ENCODE results near the gene VAT1. TPM values are rescaled to one million over a fixed set of nuclear protein-coding genes. Genes with fewer than 3 reads are reported as not detected.
"Not testable (repeated sequence)": the region's sequence is repeated elsewhere in the genome, so short reads cannot be mapped to it uniquely, and the experiment has no call there.

Gene VAT1
- total RNA-seq, 4 donors from 2014 or later = 203 to 246 (median 228) TPM

DNA sequence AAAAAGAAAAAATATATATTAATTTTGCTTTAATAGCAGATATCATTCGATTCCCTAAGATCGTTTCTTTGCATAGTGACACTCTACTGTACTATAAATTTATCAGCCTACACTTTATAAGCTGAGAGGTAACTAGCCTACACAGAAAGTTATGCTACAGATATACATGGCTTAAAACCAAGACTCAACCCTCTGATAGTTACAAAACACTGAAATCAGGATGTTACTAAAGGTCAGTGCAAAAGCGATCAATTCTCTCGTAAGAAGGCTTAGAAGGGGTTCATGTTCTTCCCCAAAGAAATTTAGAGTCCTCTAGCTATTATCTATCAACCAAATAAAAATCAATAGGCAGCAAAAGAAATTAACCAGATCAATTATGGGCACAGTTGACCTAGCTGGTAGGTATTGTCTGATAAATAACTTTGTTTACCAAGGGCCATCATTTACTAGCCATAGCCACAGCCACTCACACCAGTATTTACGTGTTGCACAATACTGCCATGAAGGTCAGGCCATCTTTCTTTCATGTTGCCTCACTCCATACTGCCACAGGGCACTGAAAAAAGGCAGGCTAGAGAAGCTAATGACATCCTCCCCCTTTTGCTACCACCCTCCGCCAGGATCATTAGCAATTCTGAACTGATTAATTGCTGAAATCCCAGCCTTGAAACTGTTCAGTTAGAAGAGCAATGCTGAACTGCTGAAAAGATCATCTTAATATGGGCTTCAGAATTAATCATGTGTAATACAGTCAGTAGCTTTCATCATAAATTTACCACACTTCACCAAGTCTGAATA, 46.6 kb upstream of the VAT1 start:
- Histone ChIP-seq H3K36me3 (peaks cover 0 to 10% (median 0%) of the 10 kb centered on the region in 3 donors), H3K9me3 (no peaks in the 10 kb centered on the region), H3K27ac (no peak overlapping the region), H3K4me1 (no peaks in the 10 kb centered on the region), H3K27me3 (no peaks in the 10 kb centered on the region), H3K4me3 (no peak overlapping the region)
- no peak for TF ChIP-seq POLR2A (IDR thresholded peaks at IDR 0.05)
- TF ChIP-seq EP300 (IDR thresholded peaks at IDR 0.05) = no peak
- WGBS, 2 donors = 84 to 93% methylated on average over 6 of the region's 6 CpGs
- DNase-seq (ENCODE audit: low spot score in 2 of 2) = no peak

DNA sequence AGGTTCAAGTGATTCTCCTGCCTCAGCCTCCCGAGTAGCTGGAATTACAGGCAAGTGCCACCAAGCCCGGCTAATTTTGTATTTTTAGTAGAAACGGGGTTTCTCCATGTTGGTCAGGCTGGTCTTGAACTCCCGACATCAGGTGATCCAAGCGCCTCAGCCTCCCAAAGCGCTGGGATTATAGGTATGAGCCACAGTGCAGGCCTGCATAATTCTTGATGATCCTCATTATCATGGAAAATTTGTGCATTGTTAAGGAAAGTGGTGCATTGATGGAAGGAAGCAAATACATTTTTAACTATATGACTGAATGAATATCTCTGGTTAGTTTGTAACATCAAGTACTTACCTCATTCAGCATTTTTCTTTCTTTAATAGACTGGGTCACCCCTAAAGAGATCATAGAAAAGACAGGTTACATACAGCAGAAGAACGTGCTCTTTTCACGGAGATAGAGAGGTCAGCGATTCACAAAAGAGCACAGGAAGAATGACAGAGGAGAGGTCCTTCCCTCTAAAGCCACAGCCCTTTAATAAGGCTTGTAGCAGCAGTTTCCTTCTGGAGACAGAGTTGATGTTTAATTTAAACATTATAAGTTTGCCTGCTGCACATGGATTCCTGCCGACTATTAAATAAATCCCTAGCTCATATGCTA, 40.9 kb upstream of the VAT1 start:
- H3K36me3 ChIP-seq = peaks cover 0 to 12% (median 0%) of the 10 kb centered on the region in 3 donors
- WGBS, 2 donors = 91 to 95% methylated on average over 10 of the region's 10 CpGs
- H3K27me3 ChIP-seq = no peaks in the 10 kb centered on the region
- no peak overlapping the region for H3K27ac ChIP-seq
- no peaks in the 10 kb centered on the region for H3K9me3 ChIP-seq
- no peaks in the 10 kb centered on the region for H3K4me1 ChIP-seq
- H3K4me3 ChIP-seq = no peak overlapping the region
- TF ChIP-seq POLR2A (IDR thresholded peaks at IDR 0.05) (no peak), EP300 (IDR thresholded peaks at IDR 0.05) (no peak)
- TF ChIP-seq, protein P1, sequence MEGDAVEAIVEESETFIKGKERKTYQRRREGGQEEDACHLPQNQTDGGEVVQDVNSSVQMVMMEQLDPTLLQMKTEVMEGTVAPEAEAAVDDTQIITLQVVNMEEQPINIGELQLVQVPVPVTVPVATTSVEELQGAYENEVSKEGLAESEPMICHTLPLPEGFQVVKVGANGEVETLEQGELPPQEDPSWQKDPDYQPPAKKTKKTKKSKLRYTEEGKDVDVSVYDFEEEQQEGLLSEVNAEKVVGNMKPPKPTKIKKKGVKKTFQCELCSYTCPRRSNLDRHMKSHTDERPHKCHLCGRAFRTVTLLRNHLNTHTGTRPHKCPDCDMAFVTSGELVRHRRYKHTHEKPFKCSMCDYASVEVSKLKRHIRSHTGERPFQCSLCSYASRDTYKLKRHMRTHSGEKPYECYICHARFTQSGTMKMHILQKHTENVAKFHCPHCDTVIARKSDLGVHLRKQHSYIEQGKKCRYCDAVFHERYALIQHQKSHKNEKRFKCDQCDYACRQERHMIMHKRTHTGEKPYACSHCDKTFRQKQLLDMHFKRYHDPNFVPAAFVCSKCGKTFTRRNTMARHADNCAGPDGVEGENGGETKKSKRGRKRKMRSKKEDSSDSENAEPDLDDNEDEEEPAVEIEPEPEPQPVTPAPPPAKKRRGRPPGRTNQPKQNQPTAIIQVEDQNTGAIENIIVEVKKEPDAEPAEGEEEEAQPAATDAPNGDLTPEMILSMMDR (IDR thresholded peaks at IDR 0.05) = no peak
- DNase-seq (ENCODE audit: low spot score in 2 of 2) = no peak

DNA sequence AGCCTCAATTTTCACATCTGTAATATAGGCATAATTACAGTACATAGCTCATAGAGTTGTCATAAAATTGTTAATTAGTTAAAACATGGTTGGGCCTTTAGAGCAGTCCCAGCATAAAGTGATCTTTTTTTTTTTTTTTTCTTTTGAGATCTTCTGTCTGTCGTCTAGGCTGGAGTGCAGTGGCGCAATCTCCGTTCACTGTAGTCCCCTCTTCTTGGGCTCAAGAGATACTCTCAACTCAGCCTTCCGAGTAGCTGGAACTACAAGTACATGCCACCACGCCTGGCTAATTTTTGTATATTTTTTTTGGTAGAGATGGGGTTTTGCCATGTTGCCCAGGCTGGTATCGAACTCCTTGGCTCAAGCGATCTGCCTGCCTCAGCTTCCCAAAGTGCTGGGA, 33.9 kb upstream of the VAT1 start:
- no peak for TF ChIP-seq EP300 (IDR thresholded peaks at IDR 0.05)
- TF ChIP-seq POLR2A (IDR thresholded peaks at IDR 0.05) = no peak
- TF ChIP-seq, protein P1 (IDR thresholded peaks at IDR 0.05) = no peak
- no peaks in the 10 kb centered on the region for H3K4me1 ChIP-seq
- no peak overlapping the region for H3K4me3 ChIP-seq
- H3K27me3 ChIP-seq = no peaks in the 10 kb centered on the region
- no peak for DNase-seq (ENCODE audit: low spot score in 2 of 2)
- no peaks in the 10 kb centered on the region for H3K9me3 ChIP-seq
- peaks cover 0 to 43% (median 0%) of the 10 kb centered on the region in 3 donors for H3K36me3 ChIP-seq
- H3K27ac ChIP-seq = no peak overlapping the region
- WGBS, 2 donors = 96 to 98% methylated on average over 7 of the region's 7 CpGs

DNA sequence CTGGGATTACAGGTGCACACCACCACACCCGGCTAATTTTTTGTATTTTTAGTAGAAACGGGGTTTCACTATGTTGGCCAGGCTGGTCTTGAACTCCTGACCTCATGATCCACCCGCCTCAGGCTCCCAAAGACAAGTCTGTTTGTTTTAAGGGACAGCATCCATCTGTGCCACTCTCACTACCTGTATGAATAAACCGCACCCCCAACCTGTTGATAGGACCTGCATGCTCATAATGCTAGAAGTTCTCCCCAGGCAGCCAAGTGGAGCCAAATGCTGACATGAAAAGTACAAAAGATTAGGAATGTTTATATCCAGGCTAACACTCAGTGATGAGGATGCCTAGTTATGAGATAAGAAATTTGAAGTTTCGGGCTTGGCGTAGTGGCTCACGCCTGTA, 30.8 kb upstream of the VAT1 start:
- not testable (repeated sequence) for H3K27me3 ChIP-seq; H3K9me3 ChIP-seq; DNase-seq (ENCODE audit: low spot score in 2 of 2); H3K4me3 ChIP-seq; H3K4me1 ChIP-seq; H3K27ac ChIP-seq
- 95% methylated on average over 7 of the region's 7 CpGs for WGBS, 2 donors
- peaks cover 0 to 50% (median 0%) of the 10 kb centered on the region in 3 donors for H3K36me3 ChIP-seq

DNA sequence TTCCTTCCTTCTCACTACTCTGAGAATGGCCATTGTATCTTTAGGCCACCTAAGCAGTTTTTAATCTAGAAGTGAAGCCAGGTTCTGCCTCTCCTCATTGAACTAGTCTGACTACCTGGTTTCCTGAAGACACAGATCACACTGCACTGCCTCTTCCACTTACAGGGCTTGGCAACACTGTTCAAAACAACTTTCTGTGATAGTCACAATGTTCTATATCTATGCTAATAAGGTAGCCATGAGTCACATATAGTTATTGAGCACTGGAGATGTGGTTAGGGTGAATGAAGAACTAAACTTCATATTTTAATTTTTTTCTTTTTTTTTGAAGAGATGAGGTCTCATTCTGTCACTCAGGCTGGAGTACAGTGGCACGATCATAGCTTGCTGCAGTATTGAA, 29.8 kb upstream of the VAT1 start:
- no peak overlapping the region for H3K4me3 ChIP-seq
- no peaks in the 10 kb centered on the region for H3K9me3 ChIP-seq
- H3K27me3 ChIP-seq = no peaks in the 10 kb centered on the region
- no peak overlapping the region for H3K27ac ChIP-seq
- no peak for TF ChIP-seq EP300 (IDR thresholded peaks at IDR 0.05)
- TF ChIP-seq, protein P1 (IDR thresholded peaks at IDR 0.05) = no peak
- no peak for TF ChIP-seq POLR2A (IDR thresholded peaks at IDR 0.05)
- H3K4me1 ChIP-seq = no peaks in the 10 kb centered on the region
- peaks cover 0 to 49% (median 0%) of the 10 kb centered on the region in 3 donors for H3K36me3 ChIP-seq
- WGBS, 2 donors = 88 to 90% methylated on average over 1 of the region's 1 CpG
- DNase-seq (ENCODE audit: low spot score in 2 of 2) = no peak

DNA sequence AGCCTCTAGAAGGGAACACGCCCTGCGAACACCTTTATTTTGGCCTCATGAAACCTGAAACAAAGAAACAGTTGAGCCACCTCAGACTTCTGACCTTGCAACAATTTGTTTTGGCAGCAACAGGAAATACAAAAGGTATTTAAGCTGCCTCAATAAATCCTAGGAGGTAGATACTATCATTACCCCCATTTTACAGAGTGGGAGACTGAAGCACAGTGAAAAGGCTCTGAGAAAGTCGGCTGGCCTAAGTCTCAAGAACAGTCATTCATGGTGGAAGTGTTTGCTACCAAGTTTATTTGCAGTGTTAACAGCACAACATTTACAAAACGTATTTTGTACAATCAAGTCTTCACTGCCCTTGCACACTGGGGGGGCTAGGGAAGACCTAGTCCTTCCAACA, 21.8 kb upstream of the VAT1 start:
- TF ChIP-seq, protein P1 (IDR thresholded peaks at IDR 0.05) = no peak
- TF ChIP-seq POLR2A (IDR thresholded peaks at IDR 0.05) (no peak), EP300 (IDR thresholded peaks at IDR 0.05) (no peak)
- DNase-seq (ENCODE audit: low spot score in 2 of 2) = no peak
- Histone ChIP-seq H3K9me3 (no peaks in the 10 kb centered on the region), H3K36me3 (peaks cover 0 to 8% (median 0%) of the 10 kb centered on the region in 3 donors), H3K27me3 (no peaks in the 10 kb centered on the region), H3K4me3 (no peak overlapping the region), H3K27ac (no peak overlapping the region), H3K4me1 (no peaks in the 10 kb centered on the region)
- WGBS, 2 donors = 80 to 90% methylated on average over 4 of the region's 4 CpGs

Measured in tibial nerve (tissue), 4 donors.